Urinary bladder (tissue), 4 donors: ENCODE measurements around the gene GALNT9. TPM values are rescaled to one million over a fixed set of nuclear protein-coding genes. Genes with fewer than 3 reads are reported as not detected.
"Not testable (repeated sequence)": the region's sequence is repeated elsewhere in the genome, so short reads cannot be mapped to it uniquely, and the experiment has no call there.

Source experiments
- DNase-seq: peaks from one replicate; pipeline ENCODE4 v3.0.0-alpha.2; 2015; ENCODE audit errors: extremely low spot score
- H3K27ac ChIP-seq: one replicate; pipeline ENCODE4 v1.5.1; 2013; ENCODE audit warnings: low read depth, mild to moderate bottlenecking, moderate library complexity
- H3K36me3 ChIP-seq: one replicate; pipeline ENCODE4 v1.6.1; 2013; ENCODE audit warnings: mild to moderate bottlenecking, moderate library complexity; ENCODE audit not compliant: insufficient read depth
- H3K4me1 ChIP-seq: one replicate; pipeline ENCODE4 v1.6.1; 2013; ENCODE audit warnings: mild to moderate bottlenecking, moderate library complexity; ENCODE audit not compliant: insufficient read depth
- H3K4me3 ChIP-seq: one replicate; pipeline ENCODE4 v1.5.1; 2013; ENCODE audit warnings: low read depth, low read length
- WGBS: extraction: QIAGEN DNeasy Blood & Tissue Kit; methylation state at CpG from one replicate; pipeline ENCODE4 v1.1.7; 2013; 5-methylcytosine and 5-hydroxymethylcytosine counted together
- polyA plus RNA-seq: library from polyadenylated mRNA; stranded (reverse); fragments of 200-250 nt; gene quantifications from one replicate; pipeline ENCODE4 v1.2.3, GENCODE V29; 2013
- total RNA-seq: library from RNA; depleted of rRNA; stranded (reverse); fragments of >200 nt; gene quantifications from one replicate; pipeline ENCODE4 v1.2.3, GENCODE V29; 2014
- donor health status: healthy with polysubstance abuse.
- donor health status: healthy.

The GALNT9 gene
- total and polyA plus RNA-seq, 2 donors, result 0.60 to 2.4 TPM

DNA sequence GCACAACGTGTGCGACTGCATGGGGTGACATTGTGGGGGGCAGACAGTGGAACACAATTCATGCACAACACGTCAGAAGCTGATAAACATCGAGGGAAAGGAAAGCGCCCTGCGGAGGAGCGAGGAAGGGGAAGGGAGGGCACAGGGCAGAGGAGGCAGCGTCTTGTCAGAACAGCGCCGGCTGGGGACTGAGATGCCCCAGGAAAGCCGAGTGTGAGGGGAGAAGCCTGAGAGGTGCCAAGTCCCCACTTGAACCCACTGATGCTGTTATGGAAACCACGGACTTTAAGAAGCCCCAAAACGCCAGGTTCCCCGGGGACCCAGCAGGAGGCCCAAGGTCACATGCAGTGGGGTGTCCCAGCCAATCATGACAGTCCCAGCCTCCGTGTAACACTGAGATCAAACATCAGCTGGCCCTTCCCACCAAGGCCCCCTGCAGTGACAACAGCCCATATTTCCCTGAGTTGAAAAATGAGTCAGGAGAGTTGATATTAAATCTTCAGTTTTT lies 70.0 kb downstream of the GALNT9 start:
- DNase-seq, result no peak
- Histone ChIP-seq H3K27ac (no peak overlapping the region), H3K4me1 (no peaks in the 10 kb centered on the region), H3K4me3 (no peak overlapping the region), H3K36me3 (no peaks in the 10 kb centered on the region)
- 68% methylated on average over 15 of the region's 15 CpGs for WGBS

DNA sequence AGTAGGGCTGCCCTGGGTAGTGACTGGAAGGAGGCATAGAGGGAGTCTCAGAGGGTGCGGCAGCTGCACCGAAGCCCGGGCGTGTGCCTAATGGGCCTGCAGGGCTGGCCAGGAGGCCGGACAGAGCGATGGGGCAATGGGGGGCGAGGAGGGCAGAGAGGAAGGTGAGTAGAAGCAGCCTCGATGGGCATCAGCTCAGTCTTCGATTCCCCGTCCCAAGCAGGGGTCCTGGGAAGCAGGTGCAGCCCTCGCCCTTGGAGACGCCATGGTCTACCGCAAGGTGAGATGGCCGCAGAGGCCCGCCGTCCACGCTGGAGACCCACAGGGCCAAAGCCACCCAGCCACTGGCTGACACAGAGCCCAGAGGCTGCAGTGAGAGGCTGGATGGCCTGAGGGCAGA lies 70.8 kb downstream of the GALNT9 start:
- H3K36me3 ChIP-seq, result no peaks in the 10 kb centered on the region
- DNase-seq, result no peak
- no peaks in the 10 kb centered on the region for H3K4me1 ChIP-seq
- 91% methylated on average over 17 of the region's 17 CpGs for WGBS
- no peak overlapping the region for H3K4me3 ChIP-seq
- no peak overlapping the region for H3K27ac ChIP-seq

DNA sequence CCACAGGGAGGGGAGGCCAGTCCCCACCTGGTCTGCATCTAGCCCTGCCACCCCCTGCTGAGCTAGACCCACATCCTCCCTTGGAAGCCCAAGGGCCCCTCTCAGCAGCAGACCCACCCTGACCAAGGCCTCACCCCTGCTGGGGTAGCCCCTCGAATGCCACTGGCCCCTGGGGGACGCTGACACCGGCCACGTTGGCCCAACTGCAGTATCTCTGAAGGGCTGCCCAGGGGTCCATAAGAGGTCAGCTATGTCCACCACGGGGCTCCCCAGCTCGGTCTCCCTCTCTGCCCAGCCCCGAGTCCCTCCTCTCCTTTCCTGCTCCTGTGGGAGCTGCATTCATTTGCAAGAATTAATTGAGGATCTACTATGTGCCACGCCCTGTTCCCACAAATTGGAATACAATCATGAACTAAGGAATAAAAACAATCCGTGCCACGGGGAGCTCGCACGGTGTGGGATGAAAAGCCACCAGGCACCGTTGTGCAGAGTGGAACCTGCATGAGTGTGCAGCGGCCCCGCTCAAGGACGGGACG lies 71.4 kb downstream of the GALNT9 start:
- Histone ChIP-seq H3K4me1 (no peaks in the 10 kb centered on the region), H3K36me3 (no peaks in the 10 kb centered on the region), H3K4me3 (no peak overlapping the region), H3K27ac (no peak overlapping the region)
- WGBS, result 90% methylated on average over 17 of the region's 17 CpGs
- DNase-seq, result no peak

DNA sequence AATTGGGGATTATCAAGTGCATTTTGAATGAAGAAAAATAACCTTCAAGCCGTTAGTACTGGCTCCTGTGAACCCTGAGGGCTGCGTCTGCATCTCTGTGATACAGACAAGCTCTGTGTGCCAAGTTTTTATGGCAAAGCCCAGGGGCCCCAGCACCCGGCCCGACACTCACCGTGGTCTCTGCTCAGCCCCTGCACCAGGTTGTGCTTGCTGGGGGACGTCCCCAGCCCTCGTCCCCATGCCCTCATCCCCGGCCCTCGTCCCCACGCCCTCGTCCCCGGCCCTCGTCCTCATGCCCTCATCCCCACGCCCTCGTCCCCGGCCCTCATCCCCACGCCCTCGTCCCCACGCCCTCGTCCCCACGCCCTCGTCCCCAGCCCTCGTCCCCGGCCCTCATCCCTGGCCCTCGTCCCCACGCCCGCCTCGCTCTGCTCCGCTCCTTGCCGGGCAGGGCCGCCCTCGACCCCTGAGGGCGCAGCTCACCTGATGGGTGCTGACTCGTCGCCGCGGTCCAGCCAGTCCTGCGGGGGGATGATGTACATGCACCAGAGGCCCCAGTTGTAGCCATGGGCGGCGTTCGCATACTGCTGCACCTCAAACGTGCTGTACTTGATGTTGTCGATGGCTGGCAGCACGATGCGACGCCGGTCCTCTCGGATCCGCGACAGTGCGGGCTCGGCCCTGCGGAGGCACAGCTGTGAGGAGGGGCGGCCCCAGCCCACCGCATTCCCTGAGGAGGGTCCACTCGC lies 72.0 kb downstream of the GALNT9 start:
- Histone ChIP-seq H3K36me3 (no peaks in the 10 kb centered on the region), H3K27ac (no peak overlapping the region), H3K4me3 (no peak overlapping the region), H3K4me1 (no peaks in the 10 kb centered on the region)
- DNase-seq, result no peak
- WGBS, result 85% methylated on average over 56 of the region's 56 CpGs

DNA sequence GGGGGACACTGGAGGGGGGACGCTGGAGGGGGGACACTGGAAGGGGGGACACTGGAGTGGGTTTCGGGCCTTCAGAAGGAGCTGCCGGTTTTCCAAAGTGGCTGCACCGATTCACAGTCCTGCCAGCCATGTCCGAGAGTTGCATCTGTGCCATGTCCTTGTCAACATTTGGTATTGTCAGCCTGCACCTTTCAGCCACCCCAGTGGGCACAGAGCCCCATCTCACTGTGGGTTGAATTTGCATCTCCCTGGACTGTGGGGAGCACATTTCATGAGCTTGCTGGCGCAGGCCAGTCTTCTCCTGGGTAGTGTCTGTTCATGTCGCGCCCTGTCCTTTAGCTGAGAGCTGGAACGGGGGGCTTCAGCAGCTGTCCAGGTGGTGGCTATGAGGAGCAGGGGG lies 72.7 kb downstream of the GALNT9 start:
- 67% methylated on average over 9 of the region's 9 CpGs for WGBS
- Histone ChIP-seq H3K27ac (no peak overlapping the region), H3K36me3 (no peaks in the 10 kb centered on the region), H3K4me3 (no peak overlapping the region), H3K4me1 (no peaks in the 10 kb centered on the region)
- DNase-seq, result no peak

DNA sequence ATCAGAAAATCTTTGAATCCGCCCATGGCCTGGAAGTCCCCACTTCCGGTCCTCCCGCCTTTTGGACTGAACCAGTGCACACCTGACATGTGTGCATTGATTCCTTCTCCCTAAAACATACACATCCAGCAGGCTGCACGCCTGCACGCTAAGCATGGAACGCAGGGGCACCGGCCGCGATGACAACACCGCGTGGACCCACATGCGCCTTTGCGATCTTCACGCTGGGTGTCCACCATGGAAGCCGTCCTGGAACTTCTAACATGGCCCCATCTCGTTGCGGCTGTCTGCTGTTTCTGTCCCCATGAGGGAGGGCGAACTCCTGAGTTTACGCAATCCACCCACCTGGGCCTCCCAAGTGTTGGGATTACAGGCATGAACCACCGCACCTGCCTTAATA lies 73.7 kb downstream of the GALNT9 start:
- WGBS, result 81% methylated on average over 20 of the region's 20 CpGs
- Histone ChIP-seq H3K36me3 (no peaks in the 10 kb centered on the region), H3K4me1 (no peaks in the 10 kb centered on the region), H3K4me3 (no peak overlapping the region), H3K27ac (no peak overlapping the region)
- DNase-seq, result no peak

DNA sequence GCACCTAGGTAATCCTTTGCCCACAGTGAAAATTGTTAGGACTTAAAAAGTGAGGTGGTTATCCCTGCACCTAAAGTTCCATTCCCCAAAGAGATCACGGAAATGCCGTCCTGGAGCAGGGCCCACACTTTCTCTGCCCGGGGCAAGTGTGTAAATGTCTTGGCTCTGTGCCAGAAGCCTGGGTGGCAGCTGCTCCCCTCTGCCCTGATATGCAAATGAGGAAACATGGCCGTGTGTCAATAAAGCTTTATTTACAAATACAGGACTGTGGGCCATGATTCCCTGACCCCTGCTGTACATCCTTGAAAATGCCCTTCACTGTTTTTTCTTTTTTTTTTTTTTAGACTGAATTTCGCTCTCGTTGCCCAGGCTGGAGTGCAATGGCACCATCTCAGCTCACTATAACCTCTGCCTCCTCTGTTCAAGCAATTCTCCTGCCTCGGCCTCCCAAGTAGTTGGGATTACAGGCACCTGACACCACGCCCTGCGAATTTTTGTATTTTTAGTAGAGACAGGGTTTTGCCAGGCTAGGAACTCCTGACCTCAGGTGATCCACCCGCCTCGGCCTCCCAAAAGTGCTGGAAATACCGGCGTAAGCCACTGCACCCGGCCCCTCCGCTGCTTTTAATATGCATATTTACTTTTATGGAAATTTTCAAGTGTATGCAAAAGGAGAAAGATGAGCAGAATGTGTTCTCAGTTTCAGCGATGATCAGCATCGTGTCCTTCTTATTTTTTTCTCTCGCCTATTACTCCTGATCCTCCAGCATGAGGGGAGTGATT lies 75.5 kb downstream of the GALNT9 start:
- H3K27ac ChIP-seq, result no peak overlapping the region
- H3K4me3 ChIP-seq, result no peak overlapping the region
- WGBS, result 79% methylated on average over 18 of the region's 18 CpGs
- no peaks in the 10 kb centered on the region for H3K4me1 ChIP-seq
- no peak for DNase-seq
- no peaks in the 10 kb centered on the region for H3K36me3 ChIP-seq

DNA sequence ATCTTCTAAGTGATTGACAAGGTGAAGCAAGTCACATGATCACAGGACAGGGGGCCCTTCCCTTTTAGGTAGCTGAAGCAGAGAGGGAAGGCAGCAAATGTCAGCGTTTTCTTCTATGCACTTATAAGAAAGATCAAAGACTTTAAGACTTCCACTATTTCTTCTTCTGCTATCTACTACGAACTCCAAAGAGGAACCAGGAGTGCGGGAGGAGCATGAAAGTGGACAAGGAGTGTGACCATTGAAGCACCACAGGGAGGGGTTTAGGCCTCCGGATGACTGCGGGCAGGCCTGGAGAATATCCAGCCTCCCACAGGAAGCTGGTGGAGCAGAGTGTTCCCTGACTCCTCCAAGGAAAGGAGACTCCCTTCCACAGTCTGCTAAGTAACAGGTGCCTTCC lies 76.4 kb downstream of the GALNT9 start:
- not testable (repeated sequence) for H3K36me3 ChIP-seq, H3K27ac ChIP-seq, H3K4me3 ChIP-seq, H3K4me1 ChIP-seq, DNase-seq
- 56% methylated on average over 5 of the region's 5 CpGs for WGBS

DNA sequence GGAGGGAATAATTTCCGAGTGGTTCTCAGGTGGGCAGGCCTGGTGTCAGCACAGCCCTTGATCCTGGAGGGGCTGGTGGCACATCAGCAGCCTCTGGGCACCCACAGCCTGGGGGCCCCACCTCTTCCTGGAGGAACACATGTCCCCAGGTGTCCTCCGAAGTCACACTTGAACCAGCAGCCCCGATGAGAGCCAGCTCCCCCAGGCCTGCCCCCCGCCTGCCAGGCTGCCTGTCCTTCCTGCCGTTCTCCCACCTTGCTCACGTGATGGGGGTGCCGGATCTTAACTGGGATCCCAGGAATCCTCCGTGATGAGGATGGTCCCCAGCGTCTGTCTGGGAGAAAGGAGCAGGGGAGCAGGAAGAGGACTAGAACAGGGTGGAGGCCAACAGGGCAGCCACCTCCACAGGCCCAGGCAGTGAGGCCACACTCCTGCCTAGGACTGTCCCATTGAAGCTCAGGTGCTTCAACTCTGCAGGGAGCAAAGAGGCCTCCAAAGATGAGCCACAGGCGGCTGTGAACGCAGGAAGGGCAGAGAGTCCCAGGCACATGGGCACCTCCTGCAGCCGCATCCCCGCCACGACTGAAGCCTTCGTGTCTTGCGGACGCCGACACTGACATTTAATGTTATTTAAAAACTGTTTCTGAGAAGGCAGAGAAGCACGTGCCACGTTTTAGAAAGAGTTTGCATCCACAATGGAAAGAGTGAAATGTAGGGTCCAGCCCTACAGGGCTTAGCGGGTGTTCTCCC lies 77.5 kb downstream of the GALNT9 start:
- Histone ChIP-seq H3K36me3 (no peaks in the 10 kb centered on the region), H3K4me1 (no peaks in the 10 kb centered on the region), H3K4me3 (no peak overlapping the region), H3K27ac (no peak overlapping the region)
- WGBS, result 88% methylated on average over 21 of the region's 21 CpGs
- DNase-seq, result no peak

DNA sequence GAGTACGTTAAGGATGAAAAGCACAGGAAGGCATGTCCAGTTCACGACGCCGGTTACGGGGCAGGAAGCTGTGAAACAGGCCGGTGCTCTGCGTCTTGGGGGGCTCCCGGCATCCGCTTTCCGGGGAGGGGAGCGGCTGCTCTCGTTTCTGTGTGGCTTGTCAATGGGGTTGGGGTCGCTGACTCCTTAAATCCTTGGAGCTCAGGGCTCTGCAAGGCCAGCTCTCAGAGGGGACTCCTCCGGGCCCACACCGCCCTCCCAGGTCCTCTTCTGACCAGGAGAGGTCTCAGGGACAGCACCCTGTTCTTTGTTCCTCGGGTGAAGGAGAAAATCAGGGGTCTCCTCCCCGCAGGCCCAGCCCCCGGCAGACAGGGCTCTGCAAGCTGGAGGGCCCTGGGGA lies 78.1 kb downstream of the GALNT9 start:
- 81% methylated on average over 18 of the region's 18 CpGs for WGBS
- no peak overlapping the region for H3K27ac ChIP-seq
- H3K4me3 ChIP-seq, result no peak overlapping the region
- H3K36me3 ChIP-seq, result no peaks in the 10 kb centered on the region
- DNase-seq, result no peak
- H3K4me1 ChIP-seq, result no peaks in the 10 kb centered on the region

DNA sequence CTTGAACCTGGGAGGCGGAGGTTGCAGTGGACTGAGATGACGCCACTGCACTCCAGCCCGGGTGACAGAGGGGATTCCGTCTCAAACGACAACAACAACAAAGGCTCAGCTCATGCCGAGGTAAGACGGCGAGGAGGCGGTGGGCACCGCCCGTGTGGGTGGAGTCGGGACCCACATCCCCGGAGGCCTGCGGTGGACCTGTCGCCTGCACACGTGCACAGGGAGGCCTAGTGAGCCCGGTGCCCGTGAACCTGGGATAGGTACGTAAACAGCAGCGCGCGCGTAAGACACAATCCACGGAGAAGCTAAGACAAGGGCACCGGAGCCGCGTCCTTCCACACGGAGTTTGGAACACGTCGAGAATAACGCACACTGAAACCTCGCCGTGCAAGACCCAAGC lies 78.7 kb downstream of the GALNT9 start:
- Histone ChIP-seq H3K4me3 (no peak overlapping the region), H3K36me3 (no peaks in the 10 kb centered on the region), H3K27ac (no peak overlapping the region), H3K4me1 (no peaks in the 10 kb centered on the region)
- WGBS, result 92% methylated on average over 33 of the region's 33 CpGs
- DNase-seq, result no peak

DNA sequence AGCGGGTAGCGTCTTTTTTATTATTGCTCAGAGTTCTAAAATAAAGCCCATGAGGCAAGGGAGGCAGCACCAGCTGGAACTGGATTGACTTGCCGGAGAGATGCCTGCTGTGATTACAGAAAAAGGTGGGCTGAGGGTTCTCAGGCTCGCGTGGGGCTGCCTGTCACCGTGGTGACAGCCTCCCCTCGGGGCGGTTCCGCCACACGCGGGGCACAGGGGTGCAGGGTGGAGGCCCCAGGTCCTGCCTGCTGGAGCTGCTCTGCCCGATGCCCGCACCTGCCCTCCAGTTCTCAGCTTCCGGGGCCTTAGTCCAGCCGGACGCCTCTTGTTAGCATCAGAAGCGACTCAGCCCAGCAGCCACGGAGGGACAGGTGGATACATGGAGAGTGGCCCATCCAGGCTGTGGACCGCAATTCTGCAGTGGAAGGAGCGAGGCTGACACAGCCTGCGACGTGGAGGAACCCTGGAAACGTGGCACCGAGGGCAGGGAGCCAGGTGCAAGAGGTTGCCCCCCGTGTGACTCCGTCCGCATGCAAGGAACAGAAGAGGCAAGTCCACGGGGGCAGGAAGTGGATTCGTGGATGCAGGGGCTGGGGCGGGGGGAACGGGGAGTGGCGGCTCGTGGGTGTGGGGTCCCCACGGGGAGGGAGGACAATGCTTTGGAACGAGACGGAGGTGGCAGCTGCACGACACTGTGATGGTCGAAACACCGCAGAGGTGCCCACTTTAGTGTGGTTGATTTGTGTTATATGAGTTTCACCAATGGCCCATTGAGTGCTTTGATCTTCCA lies 79.5 kb downstream of the GALNT9 start:
- WGBS, result 89% methylated on average over 39 of the region's 39 CpGs
- no peak for DNase-seq
- H3K4me3 ChIP-seq, result no peak overlapping the region
- no peak overlapping the region for H3K27ac ChIP-seq
- H3K4me1 ChIP-seq, result no peaks in the 10 kb centered on the region
- H3K36me3 ChIP-seq, result no peaks in the 10 kb centered on the region
